ENCODE measurements around the gene MRPL24.
A peak's percentile ranks its signal among the peaks of the same experiment; 100 is the strongest.

The MRPL24 gene

GRCh38 chr1:156767101-156767878, 26.4 kb upstream of the MRPL24 start, which contains the start of gene PRCC (continued):
- TF ChIP-seq HOXA7 (CRISPR knock-in tag; IDR thresholded peaks at IDR 0.05; ENCODE audit: borderline replicate concordance) (no peak; the same call in 1 of the 2 replicates), ZNF155 (tag by site-specific recombination; IDR thresholded peaks at IDR 0.05) (no peak), GLI2 (tag by site-specific recombination; IDR thresholded peaks at IDR 0.05; ENCODE audit: borderline replicate concordance, low read depth) (no peak), ZNF341 (tag by site-specific recombination; IDR thresholded peaks at IDR 0.05; ENCODE audit: low read depth) (no peak), KLF8 (tag by site-specific recombination; IDR thresholded peaks at IDR 0.05) (peak; percentile 83), ZNF37A (tag by site-specific recombination; IDR thresholded peaks at IDR 0.05) (no peak), ZIC2 (tag by site-specific recombination; IDR thresholded peaks at IDR 0.05) (no peak), ZNF391 (tag by site-specific recombination; IDR thresholded peaks at IDR 0.05; ENCODE audit: borderline replicate concordance, low read depth) (no peak; the same call in 1 of the 2 replicates), ZNF2 (tag by site-specific recombination; IDR thresholded peaks at IDR 0.05) (peak; percentile 96), SCRT2 (tag by site-specific recombination; IDR thresholded peaks at IDR 0.05) (no peak; the same call in 1 of the 2 replicates)

- Histone ChIP-seq H3K4me3 (ENCODE audit: low read depth, low read length) (peak overlapping the region; percentile 45), H3K9me3 (ENCODE audit: control insufficient read depth, insufficient read depth, low read depth, low read length) (no peaks in the 10 kb centered on the region), H3K27ac (ENCODE audit: extremely low read depth, low read depth, low read length) (peak overlapping the region; percentile 42), H3K4me1 (ENCODE audit: control insufficient read depth, insufficient read depth, low read length) (peaks cover 4% of the 10 kb centered on the region; the same call in 1 of the 2 replicates), H3K36me3 (ENCODE audit: control insufficient read depth in 2 of 2, insufficient read depth in 1 of 2, low read length in 2 of 2) (peaks cover 4 to 29% of the 10 kb centered on the region in 2 experiments; a peak in 2 of 3 replicates)
- POLR2A ChIA-PET, result interaction anchor here (0.5 to 3.9 kb wide), 14 partner anchors 10 to 93 kb away, joined by 3 to 110 read pairs (median 6); partner anchors contain the start of genes HDGF, ISG20L2, METTL25B and MRPL24
- CTCF ChIA-PET, result interaction anchor here (0.8 to 5.0 kb wide), 6 partner anchors 10 to 94 kb away, joined by 3 to 28 read pairs (median 6); partner anchors contain the start of genes ISG20L2, METTL25B and NTRK1
- TF ChIP-seq ZNF600 (tag by site-specific recombination; IDR thresholded peaks at IDR 0.05) (peak; percentile 50), ZNF302 (tag by site-specific recombination; IDR thresholded peaks at IDR 0.05; ENCODE audit: low read depth) (no peak), ZBTB17 (tag by site-specific recombination; IDR thresholded peaks at IDR 0.05) (peak; percentile 76), ZNF629 (tag by site-specific recombination; IDR thresholded peaks at IDR 0.05) (0 out of 2 replicates have a peak, but pooled peaks have one; percentile 53), ZNF660 (tag by site-specific recombination; IDR thresholded peaks at IDR 0.05) (no peak), ZBTB44 (tag by site-specific recombination; IDR thresholded peaks at IDR 0.05) (no peak), CTCF (tag by site-specific recombination; IDR thresholded peaks at IDR 0.05) (peak; percentile 61; the same call in 1 of the 2 replicates), ZNF335 (tag by site-specific recombination; conservative IDR thresholded peaks at IDR 0.05) (peak; percentile 7; the same call in 1 of the 2 replicates), ZBTB10 (tag by site-specific recombination; IDR thresholded peaks at IDR 0.05) (peak; percentile 48; the same call in 1 of the 2 replicates), ZNF654 (tag by site-specific recombination; IDR thresholded peaks at IDR 0.05; ENCODE audit: low read depth) (no peak), ZNF48 (tag by site-specific recombination; IDR thresholded peaks at IDR 0.05) (no peak), ZNF202 (tag by site-specific recombination; IDR thresholded peaks at IDR 0.05; ENCODE audit: borderline replicate concordance) (no peak), MYNN (tag by site-specific recombination; IDR thresholded peaks at IDR 0.05; ENCODE audit: borderline replicate concordance) (no peak), PRDM4 (tag by site-specific recombination; IDR thresholded peaks at IDR 0.05) (no peak), ZNF76 (tag by site-specific recombination; IDR thresholded peaks at IDR 0.05; ENCODE audit: borderline replicate concordance, low read depth) (no peak), ZBTB21 (tag by site-specific recombination; IDR thresholded peaks at IDR 0.05) (0 out of 2 replicates have a peak, but pooled peaks have one; percentile 55)
These were observed 25.6 kb upstream of the MRPL24 start for GRCh38 chr1:156766298-156767100.

Measured in HEK293 (cell line).